ENCODE data around the gene MTMR6.

MTMR6 gene

DNA sequence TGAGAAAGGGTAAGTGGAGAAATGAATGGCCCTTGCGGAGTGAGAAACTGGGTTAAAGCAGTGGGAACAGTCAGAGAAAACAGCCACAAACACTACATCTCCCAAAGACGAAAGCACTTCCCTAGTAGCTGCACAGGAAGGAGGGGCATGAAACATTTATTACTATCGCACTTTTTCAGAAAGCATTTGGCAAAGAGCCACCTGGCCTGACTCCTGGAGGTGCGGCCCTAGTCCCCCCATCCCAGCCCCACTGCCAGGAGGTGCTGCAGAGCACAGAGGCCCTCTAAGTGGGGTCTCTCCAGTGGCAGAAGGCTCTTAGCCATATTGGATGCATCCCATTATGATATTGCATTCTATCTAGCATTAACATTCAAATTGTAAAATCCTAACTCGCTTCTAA, 55.8 kb downstream of the MTMR6 start:
- TF ChIP-seq CTCF (IDR thresholded peaks at IDR 0.05): no peak

- no peak for TF ChIP-seq CTCF (IDR thresholded peaks at IDR 0.05)
Measured at GRCh38 chr13:25227690-25228089, 59.6 kb downstream of the MTMR6 start.

DNA sequence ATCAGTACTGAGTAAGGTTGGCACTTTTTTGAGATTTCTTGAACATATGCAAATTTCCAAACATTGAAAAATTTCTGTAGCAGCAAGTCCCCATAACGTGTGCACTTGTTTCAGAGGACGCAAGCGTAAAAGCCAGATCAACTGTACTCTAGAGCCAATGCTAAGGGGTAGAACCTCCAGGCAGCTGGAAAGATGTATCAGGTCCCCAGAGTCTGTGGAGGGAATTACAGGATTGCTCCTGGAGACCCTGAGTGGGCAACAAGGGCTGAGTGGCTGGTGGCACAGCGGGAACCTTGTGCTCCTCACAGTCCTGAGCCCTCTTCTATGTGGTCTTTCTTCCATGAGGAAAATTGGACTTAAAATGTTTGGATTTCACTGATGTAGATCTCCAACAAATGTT, 61.3 kb downstream of the MTMR6 start:
- TF ChIP-seq CTCF (IDR thresholded peaks at IDR 0.05): no peak

- TF ChIP-seq CTCF (IDR thresholded peaks at IDR 0.05): no peak
Measured at GRCh38 chr13:25224151-25224550, 63.1 kb downstream of the MTMR6 start.

- no peak for TF ChIP-seq CTCF (IDR thresholded peaks at IDR 0.05)
Measured at GRCh38 chr13:25222740-25223139, 64.5 kb downstream of the MTMR6 start.

- no peak for TF ChIP-seq CTCF (IDR thresholded peaks at IDR 0.05)
Measured at GRCh38 chr13:25218019-25218418, 69.3 kb downstream of the MTMR6 start.

DNA sequence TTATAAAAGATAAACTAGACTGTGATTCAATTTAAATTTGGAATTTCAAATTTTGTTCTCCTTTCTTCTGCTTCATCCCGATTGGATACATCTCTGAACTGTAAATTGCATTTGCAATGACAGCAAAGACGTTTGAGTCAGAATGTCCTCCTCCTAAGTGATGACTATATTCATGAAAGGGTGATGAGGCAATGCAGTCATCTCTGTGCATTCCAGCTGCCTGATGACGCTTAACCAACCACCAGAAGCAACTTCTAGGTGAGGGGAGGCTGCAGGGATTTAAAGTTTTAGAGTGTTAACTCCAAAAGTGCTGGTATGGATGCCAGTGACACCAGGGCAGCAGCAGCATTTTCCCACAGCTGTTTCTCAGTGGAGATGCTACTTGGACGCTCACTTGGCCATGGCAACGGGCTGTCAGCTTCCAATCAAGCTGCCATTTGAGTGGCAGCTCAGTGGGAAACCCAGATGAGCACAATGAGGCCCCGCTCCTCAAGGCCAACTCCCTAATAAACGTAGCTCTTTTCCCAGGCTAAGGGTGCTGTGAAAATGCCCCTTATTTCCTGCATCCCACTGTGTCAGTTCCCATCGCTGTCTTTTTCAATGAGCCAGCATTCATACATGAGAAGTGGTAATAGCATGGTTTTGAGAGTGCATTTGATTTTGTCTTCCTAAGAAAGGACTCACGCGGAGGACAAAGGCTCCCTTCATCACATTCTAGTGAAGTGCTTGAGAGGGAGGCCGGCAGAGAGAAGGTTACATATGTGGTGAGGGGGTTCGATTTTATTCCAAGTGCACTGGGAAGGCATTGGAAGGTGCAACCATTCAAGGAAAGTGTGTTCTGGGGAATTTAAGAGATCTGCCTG, 70.0 kb downstream of the MTMR6 start:
- TF ChIP-seq CTCF (IDR thresholded peaks at IDR 0.05): no peak

GRCh38 chr13:25215253-25215575, 72.1 kb downstream of the MTMR6 start:
- no peak for TF ChIP-seq CTCF (IDR thresholded peaks at IDR 0.05)

Measured in LNCAP (cell line).